WTC11 (cell line): ENCODE measurements around the gene ZNF423. TPM values are rescaled to one million over a fixed set of nuclear protein-coding genes. Genes with fewer than 3 reads are reported as not detected.
A peak's percentile ranks its signal among the peaks of the same experiment; 100 is the strongest.

Experiments used
- ATAC-seq: fragments of 200-7000 bp; cut with Tn5 transposase; 2 replicates; pipeline ENCODE4 v1.10.0; 2021; ENCODE audit warnings: mild to moderate bottlenecking, moderate library complexity
- CTCF ChIA-PET: fragments of 300-600 bp; sonication (Branson Sonifier 250); formaldehyde crosslinking; loops from one replicate; lab custom pipeline; 2021; ENCODE audit warnings: antibody characterized with exemption; lab: Charles Lee
- POLR2A ChIA-PET: fragments of 350-600 bp; sonication (Branson Sonifier 250); formaldehyde crosslinking; loops from one replicate; lab custom pipeline; 2021; ENCODE audit warnings: antibody characterized with exemption; lab: Charles Lee
- DNase-seq: peaks from one replicate; pipeline ENCODE4 v3.0.0; 2021; ENCODE audit warnings: low spot score
- H3K27ac Mint-ChIP-seq: 2 replicates; pipeline ENCODE4 v1.8.0; 2021; ENCODE audit warnings: mixed read lengths
- H3K27me3 Mint-ChIP-seq: 2 replicates; pipeline ENCODE4 v1.8.0; 2021; ENCODE audit warnings: low read depth, mild to moderate bottlenecking, moderate library complexity, mixed read lengths
- H3K36me3 Mint-ChIP-seq: 2 replicates; pipeline ENCODE4 v1.8.0; 2021; ENCODE audit warnings: mixed read lengths
- H3K4me1 Mint-ChIP-seq: 2 replicates; pipeline ENCODE4 v1.8.0; 2022; ENCODE audit warnings: mixed read lengths
- H3K4me3 Mint-ChIP-seq: 2 replicates; pipeline ENCODE4 v1.8.0; 2021; ENCODE audit warnings: mild to moderate bottlenecking, moderate library complexity, mixed read lengths
- H3K9me3 Mint-ChIP-seq: 2 replicates; pipeline ENCODE4 v1.8.0; 2021; ENCODE audit warnings: mixed read lengths
- ATF6 ChIP-seq: sonication (generic); formaldehyde crosslinking; IDR thresholded peaks from 2 replicates; pipeline ENCODE4 v1.8.1; 2023; ENCODE audit warnings: mild to moderate bottlenecking, missing genetic modification reagents
- E2F5 ChIP-seq: sonication (generic); formaldehyde crosslinking; IDR thresholded peaks from 2 replicates; pipeline ENCODE4 v1.8.1; 2022; ENCODE audit warnings: mild to moderate bottlenecking, moderate library complexity, missing genetic modification reagents
- ERG ChIP-seq: fragments of 250-450 bp; sonication (Bioruptor Pico); IDR thresholded peaks from 2 replicates; pipeline ENCODE4 v1.8.0; 2021; ENCODE audit warnings: mild to moderate bottlenecking
- FOXJ3 ChIP-seq: sonication (generic); formaldehyde crosslinking; IDR thresholded peaks from 2 replicates; pipeline ENCODE4 v1.9.0; 2021; ENCODE audit warnings: missing genetic modification reagents, mild to moderate bottlenecking, borderline replicate concordance
- GRHL2 ChIP-seq: fragments of 250-450 bp; sonication (Bioruptor Pico); IDR thresholded peaks from 2 replicates; pipeline ENCODE4 v1.8.0; 2022; ENCODE audit warnings: mild to moderate bottlenecking, moderate library complexity; ENCODE audit not compliant: insufficient replicate concordance, severe bottlenecking
- MLX ChIP-seq: sonication (generic); formaldehyde crosslinking; IDR thresholded peaks from 2 replicates; pipeline ENCODE4 v1.8.1; 2023; ENCODE audit warnings: mild to moderate bottlenecking, missing genetic modification reagents, moderate library complexity
- MXD4 ChIP-seq: fragments of 250-450 bp; sonication (Bioruptor Pico); IDR thresholded peaks from 2 replicates; pipeline ENCODE4 v1.8.0; 2021; ENCODE audit warnings: mild to moderate bottlenecking, moderate library complexity, borderline replicate concordance
- SMAD4 ChIP-seq: sonication (generic); formaldehyde crosslinking; IDR thresholded peaks from 2 replicates; pipeline ENCODE4 v1.8.0; 2022; ENCODE audit warnings: mild to moderate bottlenecking, missing genetic modification reagents
- TCF7 ChIP-seq: sonication (generic); formaldehyde crosslinking; IDR thresholded peaks from 2 replicates; pipeline ENCODE4 v1.8.0; 2022; ENCODE audit warnings: mild to moderate bottlenecking, low read depth, missing genetic modification reagents, moderate library complexity
- TEAD4 ChIP-seq: sonication (generic); formaldehyde crosslinking; IDR thresholded peaks from 2 replicates; pipeline ENCODE4 v1.8.0; 2022; ENCODE audit warnings: mild to moderate bottlenecking, missing genetic modification reagents
- ZBTB21 ChIP-seq: sonication (generic); formaldehyde crosslinking; IDR thresholded peaks from 2 replicates; pipeline ENCODE4 v1.8.1; 2023; ENCODE audit warnings: mild to moderate bottlenecking, missing genetic modification reagents, borderline replicate concordance
- ZBTB43 ChIP-seq: sonication (generic); formaldehyde crosslinking; IDR thresholded peaks from 2 replicates; pipeline ENCODE4 v1.8.1; 2023; ENCODE audit warnings: mild to moderate bottlenecking, missing genetic modification reagents
- ZNF138 ChIP-seq: sonication (generic); formaldehyde crosslinking; conservative IDR thresholded peaks from 2 replicates; pipeline ENCODE4 v1.8.1; 2022; ENCODE audit warnings: mild to moderate bottlenecking, moderate library complexity, missing genetic modification reagents
- ZNF263 ChIP-seq: sonication (generic); formaldehyde crosslinking; IDR thresholded peaks from 2 replicates; pipeline ENCODE4 v1.8.1; 2022; ENCODE audit warnings: low read depth, mild to moderate bottlenecking, moderate library complexity, missing genetic modification reagents
- ZSCAN18 ChIP-seq: fragments of 250-450 bp; sonication (Bioruptor Pico); IDR thresholded peaks from 2 replicates; pipeline ENCODE4 v2.1.2; 2022; ENCODE audit warnings: mild to moderate bottlenecking, moderate library complexity
- total RNA-seq: library from RNA; stranded (reverse); gene quantifications from 3 replicates; pipeline ENCODE4 v1.2.3, GENCODE V29; 2021

ZNF423 gene
- total RNA-seq, 1 experiment from 2014 or later: 38.8 TPM

GRCh38 chr16:49837688-49838410, 18.1 kb downstream of the ZNF423 start:
- CTCF ChIA-PET: interaction anchor here (0.6 to 3.4 kb wide), 3 partner anchors 19 to 98 kb away, joined by 3 to 18 read pairs (median 3); partner anchors contain the start of gene ZNF423
- no peak for TF ChIP-seq TCF7 (CRISPR knock-in tag)
- no peak for TF ChIP-seq ZSCAN18 (CRISPR knock-in tag)
- POLR2A ChIA-PET: no interaction called here
- Mint-ChIP-seq H3K27ac (peak overlapping the region; percentile 17), H3K4me1 (peaks cover 77% of the 10 kb centered on the region), H3K9me3 (no peaks in the 10 kb centered on the region), H3K36me3 (no peaks in the 10 kb centered on the region), H3K4me3 (peak overlapping the region; percentile 48), H3K27me3 (no peaks in the 10 kb centered on the region)
- DNase-seq (no peak), ATAC-seq (no peak)

GRCh38 chr16:49836668-49837067, 19.2 kb downstream of the ZNF423 start:
- TF ChIP-seq ERG (CRISPR knock-in tag) (no peak), MLX (CRISPR knock-in tag) (no peak), TEAD4 (CRISPR knock-in tag) (no peak)
- TF ChIP-seq, all 79 proteins: peak for 0
- Mint-ChIP-seq H3K27ac (peak overlapping the region; percentile 65; the same call in 1 of the 2 replicates), H3K4me1 (peaks cover 81% of the 10 kb centered on the region), H3K9me3 (no peaks in the 10 kb centered on the region), H3K4me3 (no peak overlapping the region), H3K27me3 (no peaks in the 10 kb centered on the region), H3K36me3 (no peaks in the 10 kb centered on the region)
- DNase-seq: no peak
- ATAC-seq: no peak
- ChIA-PET CTCF (interaction anchor here (1.4 to 3.4 kb wide), 2 partner anchors 21 to 244 kb away, joined by 4 to 18 read pairs; partner anchors contain the start of gene ZNF423), POLR2A (no interaction called here)

GRCh38 chr16:49836218-49836617, 19.7 kb downstream of the ZNF423 start:
- Mint-ChIP-seq H3K4me1 (peaks cover 80% of the 10 kb centered on the region), H3K36me3 (no peaks in the 10 kb centered on the region), H3K9me3 (no peaks in the 10 kb centered on the region), H3K27me3 (no peaks in the 10 kb centered on the region), H3K4me3 (no peak overlapping the region), H3K27ac (peak overlapping the region; percentile 65)
- POLR2A ChIA-PET: no interaction called here
- ATAC-seq: no peak
- no peak for DNase-seq
- CTCF ChIA-PET: interaction anchor here (0.5 to 3.4 kb wide), 6 partner anchors 10 to 384 kb away, joined by 3 to 18 read pairs (median 4); partner anchors contain the start of gene ZNF423
- TF ChIP-seq SMAD4 (CRISPR knock-in tag) (no peak), ATF6 (CRISPR knock-in tag) (no peak), ZNF263 (CRISPR knock-in tag) (no peak), MXD4 (CRISPR knock-in tag) (no peak), E2F5 (no peak), ZBTB21 (CRISPR knock-in tag) (no peak), FOXJ3 (no peak), ZBTB43 (no peak), ZNF138 (CRISPR knock-in tag) (no peak), GRHL2 (CRISPR knock-in tag) (no peak)
